ENCODE data around the gene FCN1. TPM values are rescaled to one million over a fixed set of nuclear protein-coding genes. Genes with fewer than 3 reads are reported as not detected.

Gene FCN1
- total RNA-seq, 1 donor from 2014 or later = not detected

DNA sequence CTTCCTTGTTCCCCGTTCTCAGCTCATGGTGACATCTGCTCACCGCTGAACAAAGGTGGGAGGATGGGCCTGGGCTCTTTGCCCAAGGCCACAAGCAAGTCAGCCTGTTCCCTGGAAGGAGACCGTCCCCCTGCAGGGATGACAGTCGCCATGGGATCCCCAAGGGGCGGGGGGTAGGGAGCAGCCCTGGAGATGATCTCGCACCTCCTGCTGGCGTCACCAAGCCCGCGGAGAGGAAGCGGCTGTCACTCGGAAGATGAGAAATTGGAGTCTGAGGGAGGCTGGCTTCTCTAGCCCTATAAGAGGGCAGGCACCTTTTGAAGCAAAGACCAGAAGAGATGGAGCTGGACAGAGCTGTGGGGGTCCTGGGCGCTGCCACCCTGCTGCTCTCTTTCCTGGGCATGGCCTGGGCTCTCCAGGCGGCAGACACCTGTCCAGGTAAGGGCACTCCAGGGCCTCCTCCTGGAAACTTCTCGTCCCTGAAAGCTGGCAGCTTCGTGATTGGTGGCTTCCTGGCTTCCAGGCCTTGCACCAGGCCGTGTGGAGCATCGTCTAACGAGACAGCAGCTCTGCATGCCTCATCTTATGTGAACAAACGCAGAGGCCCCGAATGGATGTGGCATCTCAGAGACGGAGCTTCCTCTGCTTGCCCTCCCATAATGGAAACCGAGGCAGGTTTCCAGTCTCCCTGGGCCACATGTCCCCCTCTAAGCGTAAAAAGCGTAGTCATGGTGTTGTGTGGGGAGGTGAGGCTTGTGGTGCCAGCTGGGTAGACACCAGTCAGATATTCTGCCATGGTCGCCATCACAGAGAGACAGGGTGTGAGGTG lies 37.0 kb downstream of the FCN1 start, which contains the start of gene FCN2:
Gene FCN2 (plus strand): TSS at position 327 of the 829 bp plus-strand sequence. CDS start 12 bp downstream, at position 339.
- no peaks in the 10 kb centered on the region for H3K36me3 ChIP-seq (ENCODE audit: control insufficient read depth, insufficient read depth, low read length)
- TF ChIP-seq, protein P1, sequence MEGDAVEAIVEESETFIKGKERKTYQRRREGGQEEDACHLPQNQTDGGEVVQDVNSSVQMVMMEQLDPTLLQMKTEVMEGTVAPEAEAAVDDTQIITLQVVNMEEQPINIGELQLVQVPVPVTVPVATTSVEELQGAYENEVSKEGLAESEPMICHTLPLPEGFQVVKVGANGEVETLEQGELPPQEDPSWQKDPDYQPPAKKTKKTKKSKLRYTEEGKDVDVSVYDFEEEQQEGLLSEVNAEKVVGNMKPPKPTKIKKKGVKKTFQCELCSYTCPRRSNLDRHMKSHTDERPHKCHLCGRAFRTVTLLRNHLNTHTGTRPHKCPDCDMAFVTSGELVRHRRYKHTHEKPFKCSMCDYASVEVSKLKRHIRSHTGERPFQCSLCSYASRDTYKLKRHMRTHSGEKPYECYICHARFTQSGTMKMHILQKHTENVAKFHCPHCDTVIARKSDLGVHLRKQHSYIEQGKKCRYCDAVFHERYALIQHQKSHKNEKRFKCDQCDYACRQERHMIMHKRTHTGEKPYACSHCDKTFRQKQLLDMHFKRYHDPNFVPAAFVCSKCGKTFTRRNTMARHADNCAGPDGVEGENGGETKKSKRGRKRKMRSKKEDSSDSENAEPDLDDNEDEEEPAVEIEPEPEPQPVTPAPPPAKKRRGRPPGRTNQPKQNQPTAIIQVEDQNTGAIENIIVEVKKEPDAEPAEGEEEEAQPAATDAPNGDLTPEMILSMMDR (IDR thresholded peaks at IDR 0.05; ENCODE audit: insufficient read depth, low read length, severe bottlenecking) = no peak
- H3K27me3 ChIP-seq (ENCODE audit: control insufficient read depth, insufficient read depth, low read length) = no peaks in the 10 kb centered on the region
- no peak within 1 kb of the TSS for H3K4me3 ChIP-seq (ENCODE audit: low read depth, low read length)
- no peak for DNase-seq (ENCODE audit: low read depth)
- no peak for FAIRE-seq

DNA sequence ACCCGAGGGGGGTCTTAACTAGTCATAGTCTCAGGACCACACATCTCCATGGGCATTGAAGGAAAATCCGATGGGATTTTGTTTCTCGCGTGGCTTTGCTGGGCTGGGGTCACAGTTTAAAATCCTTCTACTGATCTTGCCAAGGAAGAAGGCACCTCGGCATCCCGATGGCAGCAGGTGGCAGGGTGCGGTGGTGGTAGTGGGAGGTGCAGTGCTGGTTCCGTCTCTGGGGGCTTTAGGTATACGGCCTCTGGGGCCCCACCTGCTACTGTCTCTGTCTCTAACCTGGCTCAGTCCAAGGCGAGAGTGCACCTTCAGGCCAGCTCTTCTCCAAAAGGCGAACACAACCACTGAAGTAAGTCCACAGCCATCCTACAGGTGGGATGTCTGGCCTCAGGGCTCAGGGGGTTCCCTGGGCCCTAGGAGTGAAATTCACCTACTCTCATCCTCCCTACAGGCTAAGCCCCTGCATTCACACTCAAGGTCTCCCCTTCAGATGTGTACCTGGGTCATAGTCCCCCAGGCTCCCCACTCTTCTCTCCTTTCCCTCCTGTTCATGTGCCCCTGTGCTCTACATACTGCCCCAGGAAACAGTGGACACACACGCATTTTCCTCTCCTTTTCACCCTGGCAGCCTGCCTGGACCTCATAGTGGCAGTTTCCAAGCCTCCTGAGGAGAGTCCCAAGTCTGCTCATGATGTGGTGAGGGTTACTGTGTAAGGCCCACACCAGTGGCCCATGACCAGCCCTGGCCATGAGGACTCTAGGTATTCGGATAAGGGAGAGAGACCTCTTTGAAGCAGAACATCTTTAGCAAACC lies 37.8 kb downstream of the FCN1 start:
- TF ChIP-seq, protein P1 (IDR thresholded peaks at IDR 0.05; ENCODE audit: insufficient read depth, low read length, severe bottlenecking) = no peak
- Histone ChIP-seq H3K27me3 (ENCODE audit: control insufficient read depth, insufficient read depth, low read length) (no peaks in the 10 kb centered on the region), H3K4me3 (ENCODE audit: low read depth, low read length) (no peak overlapping the region), H3K36me3 (ENCODE audit: control insufficient read depth, insufficient read depth, low read length) (no peaks in the 10 kb centered on the region)
- DNase-seq (ENCODE audit: low read depth) = no peak
- no peak for FAIRE-seq

DNA sequence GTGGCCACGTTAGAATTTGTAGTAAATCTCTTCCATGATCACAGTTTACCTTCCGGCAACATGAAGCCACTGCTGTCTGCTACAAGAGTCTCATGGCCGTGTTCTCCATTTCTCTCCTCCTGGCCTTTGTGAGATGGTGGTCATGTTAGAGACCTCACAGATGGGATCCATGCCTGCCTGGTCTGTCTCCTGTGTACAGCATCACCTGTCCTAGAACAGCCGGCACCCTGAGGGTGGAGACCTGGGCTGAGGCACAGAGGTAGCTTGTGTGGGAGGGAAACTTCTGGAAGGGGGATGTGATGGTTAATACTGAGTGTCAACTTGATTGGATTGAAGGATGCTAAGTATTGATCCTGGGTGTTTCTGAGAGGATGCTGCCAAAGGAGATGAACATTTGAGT lies 40.2 kb downstream of the FCN1 start:
- DNase-seq (ENCODE audit: low read depth) (no peak), FAIRE-seq (no peak)
- Histone ChIP-seq H3K4me3 (ENCODE audit: low read depth, low read length) (no peak overlapping the region), H3K36me3 (ENCODE audit: control insufficient read depth, insufficient read depth, low read length) (no peaks in the 10 kb centered on the region), H3K27me3 (ENCODE audit: control insufficient read depth, insufficient read depth, low read length) (no peaks in the 10 kb centered on the region)
- TF ChIP-seq, protein P1 (IDR thresholded peaks at IDR 0.05; ENCODE audit: insufficient read depth, low read length, severe bottlenecking) = no peak

DNA sequence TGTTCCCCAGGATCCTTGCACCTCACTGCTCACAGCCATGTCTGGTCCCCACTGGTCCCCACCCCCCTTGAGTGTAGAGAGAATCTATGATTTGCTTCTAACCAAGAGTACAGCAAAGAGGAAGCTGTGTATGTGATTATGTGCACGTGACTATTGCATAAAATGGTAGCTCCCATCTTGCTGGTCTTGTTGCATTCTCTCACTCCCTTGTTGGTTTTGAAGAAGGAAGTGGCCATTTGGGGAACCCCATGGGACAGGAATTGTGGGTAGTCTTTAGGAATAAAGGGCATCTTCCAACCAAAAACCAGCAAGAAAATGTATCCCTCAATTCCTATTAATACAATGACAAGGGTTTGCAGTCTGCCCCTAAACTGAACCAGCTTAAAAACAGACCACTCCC lies 42.3 kb downstream of the FCN1 start:
- H3K27me3 ChIP-seq (ENCODE audit: control insufficient read depth, insufficient read depth, low read length) = no peaks in the 10 kb centered on the region
- no peak for FAIRE-seq
- no peaks in the 10 kb centered on the region for H3K36me3 ChIP-seq (ENCODE audit: control insufficient read depth, insufficient read depth, low read length)
- no peak overlapping the region for H3K4me3 ChIP-seq (ENCODE audit: low read depth, low read length)
- TF ChIP-seq, protein P1 (IDR thresholded peaks at IDR 0.05; ENCODE audit: insufficient read depth, low read length, severe bottlenecking) = no peak
- DNase-seq (ENCODE audit: low read depth) = no peak

DNA sequence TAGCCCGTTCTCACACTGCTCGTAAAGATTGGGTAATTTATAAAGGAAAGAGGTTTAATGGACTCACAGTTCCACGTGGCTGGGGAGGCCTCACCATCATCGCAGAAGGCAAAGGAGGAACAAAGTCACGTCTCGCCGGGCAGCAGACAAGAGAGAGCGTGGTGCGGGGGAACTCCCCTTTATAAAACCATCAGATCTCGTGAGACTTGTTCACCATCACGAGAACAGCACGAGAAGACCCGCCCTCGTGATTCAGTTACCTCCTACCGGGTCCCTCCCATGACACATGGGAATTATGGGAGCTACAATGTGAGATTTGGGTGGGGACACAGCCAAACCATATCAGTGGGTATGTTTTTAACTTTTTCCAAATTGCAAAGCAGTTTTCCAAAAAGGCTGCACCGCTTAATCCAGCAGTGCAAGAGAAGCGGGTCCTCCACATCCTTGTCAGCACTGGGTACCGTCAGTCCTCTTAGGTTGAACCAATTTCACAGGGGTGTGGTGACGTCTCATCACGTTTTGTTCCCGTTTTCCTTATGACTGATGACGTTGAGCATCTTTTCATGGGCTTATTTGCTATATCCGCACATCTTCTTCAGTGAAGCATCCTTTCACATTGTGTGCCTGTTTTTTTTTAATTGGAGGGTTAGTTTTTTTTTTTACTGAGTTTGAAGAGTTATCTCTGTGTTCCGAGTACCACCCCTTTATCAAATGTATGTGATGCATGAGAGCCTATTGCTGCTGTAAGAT lies 45.1 kb downstream of the FCN1 start:
- no peak overlapping the region for H3K4me3 ChIP-seq (ENCODE audit: low read depth, low read length)
- no peak for FAIRE-seq
- TF ChIP-seq, protein P1 (IDR thresholded peaks at IDR 0.05; ENCODE audit: insufficient read depth, low read length, severe bottlenecking) = no peak

More for the DNA sequence above, 45.1 kb downstream of the FCN1 start:
- no peaks in the 10 kb centered on the region for H3K36me3 ChIP-seq (ENCODE audit: control insufficient read depth, insufficient read depth, low read length)
- no peak for DNase-seq (ENCODE audit: low read depth)
- no peaks in the 10 kb centered on the region for H3K27me3 ChIP-seq (ENCODE audit: control insufficient read depth, insufficient read depth, low read length)
